PC-3 (cell line): Measurements from ENCODE around the gene BASP1. TPM values are rescaled to one million over a fixed set of nuclear protein-coding genes. Genes with fewer than 3 reads are reported as not detected.

ENCODE experiments used
- ATAC-seq: fragments of 200-7000 bp; cut with Tn5 transposase; 2 replicates; pipeline ENCODE4 v1.9.1; 2020; ENCODE audit warnings: mild to moderate bottlenecking, moderate library complexity
- BruUV-seq: library from RNA; stranded (reverse); fragments of 400-500 nt; replicated peaks from 2 replicates; lab custom pipeline; 2021; lab: Mats Ljungman, UMichigan
- CTCF ChIA-PET: fragments of 300-600 bp; sonication (Branson Sonifier 250); formaldehyde crosslinking; loops from one replicate; lab custom pipeline; 2022; ENCODE audit warnings: antibody characterized with exemption; lab: Charles Lee
- POLR2A ChIA-PET: fragments of 300-600 bp; sonication (Branson Sonifier 250); formaldehyde crosslinking; loops from one replicate; lab custom pipeline; 2022; ENCODE audit warnings: antibody characterized with exemption; ENCODE audit not compliant: unreplicated experiment; lab: Charles Lee
- DNase-seq: peaks from one replicate; pipeline ENCODE4 v3.0.0-alpha.2; 2015
- H2AFZ ChIP-seq: fragments of 300-600 bp; sonication (generic); 2 replicates; pipeline ENCODE4 v1.6.0; 2016; ENCODE audit warnings: antibody characterized with exemption, low read length
- H3F3A ChIP-seq: fragments of 300-600 bp; sonication (generic); one replicate; pipeline ENCODE4 v1.6.0; 2017; ENCODE audit warnings: antibody characterized with exemption, low read length, control low read depth, mild to moderate bottlenecking; ENCODE audit not compliant: unreplicated experiment
- H3K27ac ChIP-seq: fragments of 300-600 bp; sonication (generic); 2 replicates; pipeline ENCODE4 v1.5.1; 2016; ENCODE audit warnings: mild to moderate bottlenecking, low read length
- H3K27me3 ChIP-seq: fragments of 300-600 bp; sonication (generic); 2 replicates; pipeline ENCODE4 v1.6.1; 2016; ENCODE audit warnings: low read length, mixed read lengths
- H3K36me3 ChIP-seq: fragments of 300-600 bp; sonication (generic); 2 replicates; pipeline ENCODE4 v1.6.1; 2016; ENCODE audit warnings: low read depth, mixed run types, low read length, mixed read lengths
- H3K4me1 ChIP-seq: fragments of 300-600 bp; sonication (generic); 2 replicates; pipeline ENCODE4 v1.5.1; 2016; ENCODE audit warnings: low read length; ENCODE audit not compliant: insufficient read depth
- H3K4me2 ChIP-seq: fragments of 300-600 bp; sonication (generic); 2 replicates; pipeline ENCODE4 v1.6.0; 2016; ENCODE audit warnings: low read length
- H3K4me3 ChIP-seq: fragments of 300-600 bp; sonication (generic); 2 replicates; pipeline ENCODE4 v1.5.1; 2016; ENCODE audit warnings: mild to moderate bottlenecking, low read length, mixed read lengths
- H3K79me2 ChIP-seq: fragments of 300-600 bp; sonication (generic); 2 replicates; pipeline ENCODE4 v1.6.1; 2017; ENCODE audit warnings: low read length, mixed read lengths
- H3K9ac ChIP-seq: fragments of 300-600 bp; sonication (generic); 2 replicates; pipeline ENCODE4 v1.6.0; 2016; ENCODE audit warnings: mild to moderate bottlenecking, low read length
- H3K9me2 ChIP-seq: fragments of 300-600 bp; sonication (generic); replicated peaks from 2 replicates; pipeline ENCODE4 v1.6.1; 2016; ENCODE audit warnings: mixed run types, low read length, mixed read lengths
- H3K9me3 ChIP-seq: fragments of 300-600 bp; sonication (generic); 2 replicates; pipeline ENCODE4 v1.6.1; 2016; ENCODE audit warnings: low read length, mixed read lengths
- H4K20me1 ChIP-seq: fragments of 300-600 bp; sonication (generic); 2 replicates; pipeline ENCODE4 v1.6.1; 2016; ENCODE audit warnings: low read length, mixed read lengths
- CTCF ChIP-seq: fragments of 300-600 bp; sonication (generic); conservative IDR thresholded peaks from 2 replicates; pipeline ENCODE4 v1.5.1; 2017; ENCODE audit warnings: antibody characterized with exemption, low read depth, mild to moderate bottlenecking, low read length
- EZH2 ChIP-seq: fragments of 300-600 bp; sonication (generic); IDR thresholded peaks from one replicate; pipeline ENCODE4 v1.6.1; 2017; ENCODE audit warnings: antibody characterized with exemption, mild to moderate bottlenecking, low read length; ENCODE audit not compliant: unreplicated experiment
- EZH2phosphoT487 ChIP-seq: fragments of 300-600 bp; sonication (generic); IDR thresholded peaks from 2 replicates; pipeline ENCODE4 v1.6.1; 2018; ENCODE audit warnings: mild to moderate bottlenecking, antibody characterized with exemption, low read length, borderline replicate concordance
- intact Hi-C: fragments of 100-400 bp; cut with micrococcal nuclease; formaldehyde crosslinking; loops from 2 replicates; pipeline ENCODE4 v1.9.0; 2023
- total RNA-seq: library from RNA; depleted of rRNA; stranded (reverse); fragments of >200 nt; gene quantifications from 2 replicates; pipeline ENCODE4 v1.2.3, GENCODE V29; 2014

BASP1 gene
- total RNA-seq, 1 experiment from 2014 or later: 169 TPM

- no peaks in the 10 kb centered on the region for H3K4me1 ChIP-seq
- H4K20me1 ChIP-seq: no peaks in the 10 kb centered on the region
- H3K4me2 ChIP-seq: no peak overlapping the region
- TF ChIP-seq EZH2: no peak
- no peak for TF ChIP-seq EZH2phosphoT487
- TF ChIP-seq CTCF: no peak
- intact Hi-C loops: no loop called here
- no peak for ATAC-seq
- no peak overlapping the region for H3K9ac ChIP-seq
- BruUV-seq: no TSS peak
- H3F3A ChIP-seq: no peaks in the 10 kb centered on the region
- no peaks in the 10 kb centered on the region for H3K9me2 ChIP-seq
- no peak for DNase-seq
- POLR2A ChIA-PET: no interaction called here
- no peaks in the 10 kb centered on the region for H3K9me3 ChIP-seq
- no peak overlapping the region for H3K4me3 ChIP-seq
- no peaks in the 10 kb centered on the region for H3K27me3 ChIP-seq
- H3K27ac ChIP-seq: no peak overlapping the region
- no peaks in the 10 kb centered on the region for H3K79me2 ChIP-seq
- peaks cover 9% of the 10 kb centered on the region; the same call in 1 of the 2 replicates for H3K36me3 ChIP-seq
- no peak overlapping the region for H2AFZ ChIP-seq
- CTCF ChIA-PET: no interaction called here
Observed at GRCh38 chr5:17292434-17293015, 75.1 kb downstream of the BASP1 start.

DNA sequence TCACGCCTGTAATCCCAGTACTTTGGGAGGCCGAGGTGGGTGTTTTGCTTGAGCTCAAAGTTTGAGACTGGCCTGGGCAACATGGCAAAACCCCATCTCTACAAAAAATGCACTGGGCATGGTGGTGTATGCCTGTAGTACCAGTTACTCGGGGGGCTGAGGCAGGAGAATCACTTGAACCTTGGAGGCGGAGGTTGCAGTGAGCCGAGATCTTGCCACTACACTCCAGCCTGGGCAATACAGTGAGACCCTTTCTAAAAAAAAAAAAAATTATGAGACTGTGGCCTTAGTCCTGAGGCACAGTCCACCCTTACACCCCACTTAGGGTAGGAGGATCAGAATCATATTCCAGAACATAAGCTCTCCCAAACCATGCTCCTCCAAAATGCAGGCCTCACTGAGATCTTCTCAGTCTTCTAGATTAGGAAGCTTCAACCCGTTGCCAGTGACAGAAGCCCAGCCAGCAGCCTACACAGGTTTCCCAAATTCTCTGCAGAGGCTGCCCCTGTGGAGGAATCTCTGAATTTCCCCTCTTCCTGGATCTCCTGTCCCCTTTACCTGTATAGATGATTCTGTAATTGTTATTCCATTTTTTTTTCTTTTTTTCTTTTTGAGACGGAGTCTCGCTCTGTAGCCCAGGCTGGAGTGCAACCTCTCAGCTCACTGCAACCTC is 77.3 kb downstream of the BASP1 start:
- intact Hi-C loops: no loop called here

More for the DNA sequence above, 77.3 kb downstream of the BASP1 start:
- H3K4me3 ChIP-seq: no peak overlapping the region
- DNase-seq (no peak), ATAC-seq (no peak)
- peaks cover 3% of the 10 kb centered on the region; the same call in 1 of the 2 replicates for H3K36me3 ChIP-seq
- no peak overlapping the region for H2AFZ ChIP-seq
- no TSS peak for BruUV-seq
- no peaks in the 10 kb centered on the region for H3K9me3 ChIP-seq
- H3K9ac ChIP-seq: no peak overlapping the region
- H4K20me1 ChIP-seq: no peaks in the 10 kb centered on the region
- no peaks in the 10 kb centered on the region for H3K79me2 ChIP-seq
- no peaks in the 10 kb centered on the region for H3K4me1 ChIP-seq
- H3K9me2 ChIP-seq: no peaks in the 10 kb centered on the region
- TF ChIP-seq CTCF (no peak), EZH2 (no peak), EZH2phosphoT487 (no peak)
- no peaks in the 10 kb centered on the region for H3F3A ChIP-seq
- no peak overlapping the region for H3K4me2 ChIP-seq
- CTCF ChIA-PET: no interaction called here
- no peaks in the 10 kb centered on the region for H3K27me3 ChIP-seq
- POLR2A ChIA-PET: no interaction called here
- H3K27ac ChIP-seq: no peak overlapping the region
